ENCODE data around the gene SLC43A3. TPM values are rescaled to one million over a fixed set of nuclear protein-coding genes. Genes with fewer than 3 reads are reported as not detected.

Gene SLC43A3
- total RNA-seq, 1 experiment from 2014 or later: 9.7 TPM

- no peak for DNase-seq
- H3K27me3 ChIP-seq (ENCODE audit: control insufficient read depth, insufficient read depth, low read length): no peaks in the 10 kb centered on the region; the same call in 1 of the 2 replicates
- no peaks in the 10 kb centered on the region for H3K36me3 ChIP-seq (replicated peaks; ENCODE audit: control insufficient read depth, insufficient read depth, low read length)
- H3K4me3 ChIP-seq (ENCODE audit: insufficient read depth, low read depth, low read length): no peak overlapping the region
Observed at GRCh38 chr11:57396744-57397143, 30.2 kb downstream of the SLC43A3 start.

GRCh38 chr11:57395905-57396623 is 30.9 kb downstream of the SLC43A3 start:
- DNase-seq: no peak
- no peaks in the 10 kb centered on the region; the same call in 1 of the 2 replicates for H3K27me3 ChIP-seq (ENCODE audit: control insufficient read depth, insufficient read depth, low read length)
- no peaks in the 10 kb centered on the region for H3K36me3 ChIP-seq (replicated peaks; ENCODE audit: control insufficient read depth, insufficient read depth, low read length)
- no peak overlapping the region for H3K4me3 ChIP-seq (ENCODE audit: insufficient read depth, low read depth, low read length)

GRCh38 chr11:57394203-57394965 is 32.5 kb downstream of the SLC43A3 start:
- H3K4me3 ChIP-seq (ENCODE audit: insufficient read depth, low read depth, low read length): no peak overlapping the region
- H3K36me3 ChIP-seq (replicated peaks; ENCODE audit: control insufficient read depth, insufficient read depth, low read length): no peaks in the 10 kb centered on the region
- H3K27me3 ChIP-seq (ENCODE audit: control insufficient read depth, insufficient read depth, low read length): no peaks in the 10 kb centered on the region; the same call in 1 of the 2 replicates
- no peak for DNase-seq

- H3K27me3 ChIP-seq (ENCODE audit: control insufficient read depth, insufficient read depth, low read length): no peaks in the 10 kb centered on the region; the same call in 1 of the 2 replicates
- H3K36me3 ChIP-seq (replicated peaks; ENCODE audit: control insufficient read depth, insufficient read depth, low read length): no peaks in the 10 kb centered on the region
- DNase-seq: no peak
- no peak overlapping the region for H3K4me3 ChIP-seq (ENCODE audit: insufficient read depth, low read depth, low read length)
Observed at GRCh38 chr11:57392763-57393105, 34.2 kb downstream of the SLC43A3 start.

GRCh38 chr11:57392066-57392762 is 34.7 kb downstream of the SLC43A3 start:
- no peak for DNase-seq
- Histone ChIP-seq H3K4me3 (ENCODE audit: insufficient read depth, low read depth, low read length) (no peak overlapping the region), H3K27me3 (ENCODE audit: control insufficient read depth, insufficient read depth, low read length) (no peaks in the 10 kb centered on the region; the same call in 1 of the 2 replicates), H3K36me3 (replicated peaks; ENCODE audit: control insufficient read depth, insufficient read depth, low read length) (no peaks in the 10 kb centered on the region)

- DNase-seq: no peak
- Histone ChIP-seq H3K27me3 (ENCODE audit: control insufficient read depth, insufficient read depth, low read length) (no peaks in the 10 kb centered on the region; the same call in 1 of the 2 replicates), H3K4me3 (ENCODE audit: insufficient read depth, low read depth, low read length) (no peak overlapping the region), H3K36me3 (replicated peaks; ENCODE audit: control insufficient read depth, insufficient read depth, low read length) (no peaks in the 10 kb centered on the region)
Observed at GRCh38 chr11:57391539-57391938, 35.4 kb downstream of the SLC43A3 start.

GRCh38 chr11:57391111-57391510 is 35.8 kb downstream of the SLC43A3 start:
- DNase-seq: no peak
- Histone ChIP-seq H3K27me3 (ENCODE audit: control insufficient read depth, insufficient read depth, low read length) (no peaks in the 10 kb centered on the region; the same call in 1 of the 2 replicates), H3K4me3 (ENCODE audit: insufficient read depth, low read depth, low read length) (no peak overlapping the region), H3K36me3 (replicated peaks; ENCODE audit: control insufficient read depth, insufficient read depth, low read length) (no peaks in the 10 kb centered on the region)

- Histone ChIP-seq H3K4me3 (ENCODE audit: insufficient read depth, low read depth, low read length) (no peak within 1 kb of the TSS), H3K27me3 (ENCODE audit: control insufficient read depth, insufficient read depth, low read length) (no peaks in the 10 kb centered on the region; the same call in 1 of the 2 replicates), H3K36me3 (replicated peaks; ENCODE audit: control insufficient read depth, insufficient read depth, low read length) (no peaks in the 10 kb centered on the region)
- no peak for DNase-seq
Observed at GRCh38 chr11:57390535-57390934, 36.4 kb downstream of the SLC43A3 start, which contains the start of gene PRG2. PRG2 (minus strand) TSS chr11:57390650; CDS start chr11:57389944, 706 bp downstream.

- Histone ChIP-seq H3K4me3 (ENCODE audit: insufficient read depth, low read depth, low read length) (no peak overlapping the region), H3K36me3 (replicated peaks; ENCODE audit: control insufficient read depth, insufficient read depth, low read length) (no peaks in the 10 kb centered on the region), H3K27me3 (ENCODE audit: control insufficient read depth, insufficient read depth, low read length) (no peaks in the 10 kb centered on the region; the same call in 1 of the 2 replicates)
- DNase-seq: no peak
Observed at GRCh38 chr11:57387289-57388030, 39.5 kb downstream of the SLC43A3 start.

GRCh38 chr11:57386178-57386940 is 40.6 kb downstream of the SLC43A3 start:
- no peaks in the 10 kb centered on the region for H3K36me3 ChIP-seq (replicated peaks; ENCODE audit: control insufficient read depth, insufficient read depth, low read length)
- H3K27me3 ChIP-seq (ENCODE audit: control insufficient read depth, insufficient read depth, low read length): no peaks in the 10 kb centered on the region; the same call in 1 of the 2 replicates
- DNase-seq: no peak
- no peak overlapping the region for H3K4me3 ChIP-seq (ENCODE audit: insufficient read depth, low read depth, low read length)

- H3K4me3 ChIP-seq (ENCODE audit: insufficient read depth, low read depth, low read length): no peak within 1 kb of the TSS
- peaks cover 16% of the 10 kb centered on the region for H3K27me3 ChIP-seq (ENCODE audit: control insufficient read depth, insufficient read depth, low read length)
- H3K36me3 ChIP-seq (replicated peaks; ENCODE audit: control insufficient read depth, insufficient read depth, low read length): no peaks in the 10 kb centered on the region
- no peak for DNase-seq
Observed at GRCh38 chr11:57380975-57381374, 45.9 kb downstream of the SLC43A3 start, which contains the start of gene PRG3. PRG3 (minus strand) TSS chr11:57381150; CDS start chr11:57380708, 442 bp downstream.

GRCh38 chr11:57379732-57380131 is 47.2 kb downstream of the SLC43A3 start:
- Histone ChIP-seq H3K36me3 (replicated peaks; ENCODE audit: control insufficient read depth, insufficient read depth, low read length) (no peaks in the 10 kb centered on the region), H3K4me3 (ENCODE audit: insufficient read depth, low read depth, low read length) (no peak overlapping the region), H3K27me3 (ENCODE audit: control insufficient read depth, insufficient read depth, low read length) (peaks cover 16% of the 10 kb centered on the region)
- peak; percentile 84 for DNase-seq

- H3K4me3 ChIP-seq (ENCODE audit: insufficient read depth, low read depth, low read length): no peak overlapping the region
- no peak for DNase-seq
- H3K36me3 ChIP-seq (replicated peaks; ENCODE audit: control insufficient read depth, insufficient read depth, low read length): no peaks in the 10 kb centered on the region
- H3K27me3 ChIP-seq (ENCODE audit: control insufficient read depth, insufficient read depth, low read length): peaks cover 16% of the 10 kb centered on the region
Observed at GRCh38 chr11:57378186-57378585, 48.7 kb downstream of the SLC43A3 start.
